Stimulated activated CD4-positive, alpha-beta T cell treated with anti-CD3 and anti-CD28 coated beads, Interleukin-15, amount 100 ng/mL, for 24 hours (primary cell): Measurements from ENCODE around the gene CLASP1.
"Not testable (repeated sequence)": the region's sequence is repeated elsewhere in the genome, so short reads cannot be mapped to it uniquely, and the experiment has no call there.

ENCODE experiments used
- DNase-seq: peaks from one replicate; pipeline ENCODE4 v3.0.0-alpha.2; 2020

Gene CLASP1

GRCh38 chr2:121649149-121649595 lies at the start of gene CLASP1:
Gene CLASP1 (minus strand): TSS chr2:121649462. CDS start chr2:121605895, 43,567 bp downstream.
- DNase-seq, result peak; percentile 59

- DNase-seq, result no peak
These were observed 49.2 kb upstream of the CLASP1 start for GRCh38 chr2:121698318-121698930.

GRCh38 chr2:121697108-121697631 lies 47.9 kb upstream of the CLASP1 start:
- DNase-seq, result no peak

- no peak for DNase-seq
These were observed 47.2 kb upstream of the CLASP1 start for GRCh38 chr2:121696410-121696930.

- DNase-seq, result no peak
These were observed 45.8 kb upstream of the CLASP1 start for GRCh38 chr2:121695171-121695451.

GRCh38 chr2:121694398-121695170 lies 45.3 kb upstream of the CLASP1 start:
- no peak for DNase-seq

- DNase-seq, result not testable (repeated sequence)
These were observed 41.3 kb upstream of the CLASP1 start for GRCh38 chr2:121690572-121690971.

GRCh38 chr2:121690095-121690494 lies 40.8 kb upstream of the CLASP1 start:
- DNase-seq, result no peak

GRCh38 chr2:121689356-121689755 lies 40.1 kb upstream of the CLASP1 start:
- DNase-seq, result no peak

GRCh38 chr2:121688820-121689219 lies 39.6 kb upstream of the CLASP1 start:
- no peak for DNase-seq

- no peak for DNase-seq
These were observed 37.6 kb upstream of the CLASP1 start for GRCh38 chr2:121686902-121687301.

- no peak for DNase-seq
These were observed 37.0 kb upstream of the CLASP1 start for GRCh38 chr2:121686218-121686617.

GRCh38 chr2:121682396-121683298 lies 33.4 kb upstream of the CLASP1 start:
- DNase-seq, result no peak

GRCh38 chr2:121677855-121678254 lies 28.6 kb upstream of the CLASP1 start:
- no peak for DNase-seq

- not testable (repeated sequence) for DNase-seq
These were observed 22.4 kb upstream of the CLASP1 start for GRCh38 chr2:121671621-121672020.

- DNase-seq, result no peak
These were observed 20.9 kb upstream of the CLASP1 start for GRCh38 chr2:121670181-121670580.

GRCh38 chr2:121667618-121668017 lies 18.4 kb upstream of the CLASP1 start:
- DNase-seq, result no peak

- DNase-seq, result no peak
These were observed 16.8 kb upstream of the CLASP1 start for GRCh38 chr2:121666042-121666441.

GRCh38 chr2:121665504-121665903 lies 16.2 kb upstream of the CLASP1 start:
- DNase-seq, result no peak

GRCh38 chr2:121664713-121665112 lies 15.5 kb upstream of the CLASP1 start:
- no peak for DNase-seq

- no peak for DNase-seq
These were observed 14.8 kb upstream of the CLASP1 start for GRCh38 chr2:121664086-121664485.

GRCh38 chr2:121663434-121663833 lies 14.2 kb upstream of the CLASP1 start:
- DNase-seq, result no peak

GRCh38 chr2:121662656-121663055 lies 13.4 kb upstream of the CLASP1 start:
- DNase-seq, result no peak
